SH-SY5Y (cell line): Measurements from ENCODE around the gene TNFRSF19.

Source experiments
- GATA2 ChIP-seq: IDR thresholded peaks from 2 replicates; pipeline ENCODE4 v1.6.1; 2011; ENCODE audit warnings: mild to moderate bottlenecking, low read depth, low read length
- GATA3 ChIP-seq: IDR thresholded peaks from 2 replicates; pipeline ENCODE4 v1.6.1; 2011; ENCODE audit warnings: low read depth, mild to moderate bottlenecking, low read length, moderate library complexity

DNA sequence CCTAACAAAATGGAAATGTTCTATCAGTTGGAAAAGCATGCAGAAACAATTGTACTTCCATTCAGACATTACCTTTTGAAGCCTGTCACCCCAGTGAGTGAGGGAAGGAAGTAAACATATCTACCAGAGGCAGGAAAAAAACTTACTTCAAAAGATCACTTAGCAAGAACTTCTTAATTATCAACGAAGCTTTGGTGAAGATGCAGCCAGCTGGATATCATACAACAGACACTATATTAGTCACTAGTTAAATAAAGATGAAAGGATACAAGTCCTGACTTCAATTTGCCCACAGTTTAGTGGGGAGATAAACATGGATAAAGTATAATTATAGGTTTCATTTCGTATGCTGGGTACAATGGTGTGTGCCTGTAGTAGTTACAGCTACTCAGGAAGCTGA lies 148.8 kb downstream of the TNFRSF19 start:
- TF ChIP-seq GATA2 (no peak), GATA3 (no peak)
